HepG2 (cell line): ENCODE data around the gene NAA35.

Experiments
- CAMTA2 ChIP-seq: sonication (generic); formaldehyde crosslinking; IDR thresholded peaks from 2 replicates; pipeline ENCODE4 v1.4.0; 2020; ENCODE audit warnings: mild to moderate bottlenecking, missing genetic modification reagents, borderline replicate concordance
- FOXM1 ChIP-seq: sonication (generic); formaldehyde crosslinking; IDR thresholded peaks from 2 replicates; pipeline ENCODE4 v1.5.0; 2020; ENCODE audit warnings: missing genetic modification reagents
- KAT7 ChIP-seq: IDR thresholded peaks from 2 replicates; pipeline ENCODE4 v1.6.1; 2018; ENCODE audit warnings: borderline replicate concordance, missing compliant biosample characterization
- MAZ ChIP-seq, 2 experiments: sonication (generic) in 1 of 2; formaldehyde crosslinking in 1 of 2; IDR thresholded peaks; 2 replicates each; pipeline versions ENCODE4 v1.5.0 to v1.6.1; 2012 to 2020; ENCODE audit warnings: low read depth in 2 of 2, mild to moderate bottlenecking in 2 of 2, borderline replicate concordance in 1 of 2, improper control_type of control experiment in 1 of 2, low read length in 1 of 2, missing genetic modification reagents in 1 of 2, moderate library complexity in 1 of 2
- MEF2D ChIP-seq: sonication (generic); formaldehyde crosslinking; IDR thresholded peaks from 2 replicates; pipeline ENCODE4 v1.5.1; 2020; ENCODE audit warnings: mild to moderate bottlenecking, missing genetic modification reagents
- REXO4 ChIP-seq: sonication (generic); formaldehyde crosslinking; IDR thresholded peaks from 2 replicates; pipeline ENCODE4 v1.8.0; 2022; ENCODE audit warnings: missing genetic modification reagents, mild to moderate bottlenecking, borderline replicate concordance
- TP53 ChIP-seq: sonication (generic); formaldehyde crosslinking; conservative IDR thresholded peaks from 2 replicates; pipeline ENCODE4 v1.4.0; 2020; ENCODE audit warnings: missing genetic modification reagents
- TF ChIP-seq, protein P1 (sequence below): sonication (generic); formaldehyde crosslinking; IDR thresholded peaks from 2 replicates; pipeline ENCODE4 v1.5.0; 2020; ENCODE audit warnings: mild to moderate bottlenecking, missing genetic modification reagents, moderate library complexity

DNA sequence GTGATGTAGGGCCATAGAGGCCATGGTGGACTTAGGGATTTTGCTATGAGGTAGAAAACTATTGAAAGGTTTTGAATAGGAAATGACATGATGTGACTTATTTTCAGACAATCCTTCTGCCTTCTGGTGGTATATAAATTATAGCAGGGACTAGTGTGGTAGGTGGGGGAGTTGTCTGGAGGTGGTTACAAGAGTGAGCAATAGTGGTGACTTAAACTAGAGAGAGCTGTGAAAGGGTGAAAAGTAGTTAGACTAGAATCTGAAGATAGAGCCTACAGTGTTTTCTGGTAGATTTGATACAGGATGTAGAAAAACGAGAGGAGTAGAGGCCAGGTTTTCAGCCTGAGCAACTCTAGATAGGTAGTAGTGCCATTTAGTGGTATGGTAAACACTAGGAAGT is 32.3 kb downstream of the NAA35 start:
- TF ChIP-seq FOXM1 (CRISPR knock-in tag): no peak
- no peak for TF ChIP-seq TP53 (CRISPR knock-in tag)
- TF ChIP-seq, protein P1, sequence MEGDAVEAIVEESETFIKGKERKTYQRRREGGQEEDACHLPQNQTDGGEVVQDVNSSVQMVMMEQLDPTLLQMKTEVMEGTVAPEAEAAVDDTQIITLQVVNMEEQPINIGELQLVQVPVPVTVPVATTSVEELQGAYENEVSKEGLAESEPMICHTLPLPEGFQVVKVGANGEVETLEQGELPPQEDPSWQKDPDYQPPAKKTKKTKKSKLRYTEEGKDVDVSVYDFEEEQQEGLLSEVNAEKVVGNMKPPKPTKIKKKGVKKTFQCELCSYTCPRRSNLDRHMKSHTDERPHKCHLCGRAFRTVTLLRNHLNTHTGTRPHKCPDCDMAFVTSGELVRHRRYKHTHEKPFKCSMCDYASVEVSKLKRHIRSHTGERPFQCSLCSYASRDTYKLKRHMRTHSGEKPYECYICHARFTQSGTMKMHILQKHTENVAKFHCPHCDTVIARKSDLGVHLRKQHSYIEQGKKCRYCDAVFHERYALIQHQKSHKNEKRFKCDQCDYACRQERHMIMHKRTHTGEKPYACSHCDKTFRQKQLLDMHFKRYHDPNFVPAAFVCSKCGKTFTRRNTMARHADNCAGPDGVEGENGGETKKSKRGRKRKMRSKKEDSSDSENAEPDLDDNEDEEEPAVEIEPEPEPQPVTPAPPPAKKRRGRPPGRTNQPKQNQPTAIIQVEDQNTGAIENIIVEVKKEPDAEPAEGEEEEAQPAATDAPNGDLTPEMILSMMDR (CRISPR knock-in tag): no peak
- no peak for TF ChIP-seq MAZ (IDR thresholded peaks at IDR 0.05; ENCODE audit: borderline replicate concordance, low read depth, low read length)
- no peak for TF ChIP-seq MAZ (CRISPR knock-in tag; IDR thresholded peaks at IDR 0.05; ENCODE audit: low read depth)
- no peak for TF ChIP-seq KAT7 (CRISPR knock-in tag)
- no peak for TF ChIP-seq MEF2D (CRISPR knock-in tag)
- no peak for TF ChIP-seq CAMTA2 (CRISPR knock-in tag)
- TF ChIP-seq REXO4 (CRISPR knock-in tag): no peak
